HUES64 (cell line): ENCODE data around the gene CCDC60.

Experiments used
- H3K27ac ChIP-seq: 2 replicates; pipeline ENCODE4 v1.7.0; 2013; ENCODE audit warnings: low read depth, low read length, inconsistent platforms
- H3K27me3 ChIP-seq: 2 replicates; pipeline ENCODE4 v1.6.1; 2013; ENCODE audit warnings: mild to moderate bottlenecking, low read length; ENCODE audit not compliant: insufficient read depth
- H3K36me3 ChIP-seq: 2 replicates; pipeline ENCODE4 v1.6.1; 2013; ENCODE audit warnings: mild to moderate bottlenecking, low read length; ENCODE audit not compliant: insufficient read depth
- H3K4me1 ChIP-seq: 2 replicates; pipeline ENCODE4 v1.6.1; 2013; ENCODE audit warnings: mild to moderate bottlenecking, low read length, moderate library complexity; ENCODE audit not compliant: insufficient read depth
- H3K4me3 ChIP-seq: 2 replicates; pipeline ENCODE4 v1.5.1; 2013; ENCODE audit warnings: mild to moderate bottlenecking, low read length, moderate library complexity
- H3K9ac ChIP-seq: 2 replicates; pipeline ENCODE4 v1.6.1; 2013; ENCODE audit warnings: mild to moderate bottlenecking, low read depth, low read length
- H3K9me3 ChIP-seq: 2 replicates; pipeline ENCODE4 v1.6.1; 2013; ENCODE audit warnings: low read depth, low read length; ENCODE audit not compliant: insufficient read depth
- WGBS: fragments of 150-250, 120-280 bp; methylation state at CpG from one replicate; pipeline ENCODE4 v1.1.7; 2013; ENCODE audit warnings: missing lambda C conversion rate; 5-methylcytosine and 5-hydroxymethylcytosine counted together

The CCDC60 gene

GRCh38 chr12:119384340-119384739, 49.8 kb downstream of the CCDC60 start:
- no peak overlapping the region for H3K9ac ChIP-seq
- no peak overlapping the region for H3K27ac ChIP-seq
- H3K36me3 ChIP-seq, result no peaks in the 10 kb centered on the region
- H3K9me3 ChIP-seq, result peaks cover 2% of the 10 kb centered on the region; the same call in 1 of the 2 replicates
- H3K27me3 ChIP-seq, result no peaks in the 10 kb centered on the region
- WGBS, result 90% methylated on average over 5 of the region's 5 CpGs
- H3K4me1 ChIP-seq, result peaks cover 13% of the 10 kb centered on the region
- H3K4me3 ChIP-seq, result no peak overlapping the region

- H3K9ac ChIP-seq, result no peak overlapping the region
These were observed 51.1 kb downstream of the CCDC60 start for GRCh38 chr12:119385659-119386058.

GRCh38 chr12:119389687-119390086, 55.2 kb downstream of the CCDC60 start:
- peaks cover 32% of the 10 kb centered on the region for H3K4me1 ChIP-seq

More at GRCh38 chr12:119385659-119386058, 51.1 kb downstream of the CCDC60 start:
- 68% methylated on average over 3 of the region's 3 CpGs for WGBS
- Histone ChIP-seq H3K9me3 (no peaks in the 10 kb centered on the region), H3K4me1 (peaks cover 26% of the 10 kb centered on the region), H3K27me3 (no peaks in the 10 kb centered on the region), H3K4me3 (no peak overlapping the region), H3K36me3 (no peaks in the 10 kb centered on the region), H3K27ac (no peak overlapping the region)

GRCh38 chr12:119391673-119392072, 57.1 kb downstream of the CCDC60 start:
- Histone ChIP-seq H3K9me3 (no peaks in the 10 kb centered on the region; the same call in 1 of the 2 replicates), H3K27ac (no peak overlapping the region), H3K4me3 (no peak overlapping the region), H3K4me1 (peaks cover 29% of the 10 kb centered on the region), H3K27me3 (no peaks in the 10 kb centered on the region), H3K36me3 (no peaks in the 10 kb centered on the region), H3K9ac (no peak overlapping the region)
- WGBS, result 94% methylated on average over 5 of the region's 5 CpGs

More at GRCh38 chr12:119389687-119390086, 55.2 kb downstream of the CCDC60 start:
- no peak overlapping the region for H3K9ac ChIP-seq
- no peak overlapping the region for H3K4me3 ChIP-seq
- H3K36me3 ChIP-seq, result no peaks in the 10 kb centered on the region
- no peaks in the 10 kb centered on the region for H3K9me3 ChIP-seq
- no peak overlapping the region for H3K27ac ChIP-seq
- H3K27me3 ChIP-seq, result no peaks in the 10 kb centered on the region

GRCh38 chr12:119393677-119394076, 59.1 kb downstream of the CCDC60 start:
- 86% methylated on average over 4 of the region's 4 CpGs for WGBS
- no peaks in the 10 kb centered on the region for H3K27me3 ChIP-seq
- no peak overlapping the region for H3K27ac ChIP-seq
- H3K4me1 ChIP-seq, result peaks cover 20% of the 10 kb centered on the region
- peaks cover 7% of the 10 kb centered on the region for H3K9me3 ChIP-seq
- no peaks in the 10 kb centered on the region for H3K36me3 ChIP-seq
- H3K4me3 ChIP-seq, result no peak overlapping the region
- no peak overlapping the region for H3K9ac ChIP-seq

GRCh38 chr12:119397540-119397939, 63.0 kb downstream of the CCDC60 start:
- H3K36me3 ChIP-seq, result no peaks in the 10 kb centered on the region
- no peaks in the 10 kb centered on the region for H3K4me1 ChIP-seq
- peaks cover 18% of the 10 kb centered on the region for H3K9me3 ChIP-seq
- no peak overlapping the region for H3K4me3 ChIP-seq
- H3K9ac ChIP-seq, result no peak overlapping the region
- H3K27ac ChIP-seq, result no peak overlapping the region
- WGBS, result 99% methylated on average over 4 of the region's 10 CpGs
- H3K27me3 ChIP-seq, result no peaks in the 10 kb centered on the region

- no peaks in the 10 kb centered on the region for H3K27me3 ChIP-seq
- no peak overlapping the region for H3K9ac ChIP-seq
- no peak overlapping the region for H3K4me3 ChIP-seq
- peaks cover 18% of the 10 kb centered on the region for H3K9me3 ChIP-seq
- H3K27ac ChIP-seq, result no peak overlapping the region
- WGBS, result 96% methylated on average over 24 of the region's 24 CpGs
- no peaks in the 10 kb centered on the region for H3K4me1 ChIP-seq
- no peaks in the 10 kb centered on the region for H3K36me3 ChIP-seq
These were observed 63.7 kb downstream of the CCDC60 start for GRCh38 chr12:119398190-119398589.

GRCh38 chr12:119399301-119399700, 64.8 kb downstream of the CCDC60 start:
- no peaks in the 10 kb centered on the region for H3K4me1 ChIP-seq
- no peak overlapping the region for H3K9ac ChIP-seq
- no peaks in the 10 kb centered on the region for H3K36me3 ChIP-seq
- no peaks in the 10 kb centered on the region for H3K27me3 ChIP-seq
- H3K4me3 ChIP-seq, result no peak overlapping the region
- no peak overlapping the region for H3K27ac ChIP-seq
- 93% methylated on average over 4 of the region's 4 CpGs for WGBS
- peaks cover 18% of the 10 kb centered on the region for H3K9me3 ChIP-seq

- Histone ChIP-seq H3K9ac (no peak overlapping the region), H3K4me1 (no peaks in the 10 kb centered on the region), H3K4me3 (no peak overlapping the region), H3K27ac (no peak overlapping the region), H3K27me3 (no peaks in the 10 kb centered on the region), H3K36me3 (no peaks in the 10 kb centered on the region), H3K9me3 (no peaks in the 10 kb centered on the region)
- 77% methylated on average over 2 of the region's 2 CpGs for WGBS
These were observed 71.8 kb downstream of the CCDC60 start for GRCh38 chr12:119406308-119406707.

- Histone ChIP-seq H3K36me3 (no peaks in the 10 kb centered on the region), H3K27ac (no peak overlapping the region), H3K9ac (no peak overlapping the region), H3K27me3 (no peaks in the 10 kb centered on the region), H3K4me1 (peaks cover 3% of the 10 kb centered on the region; the same call in 1 of the 2 replicates), H3K4me3 (no peak overlapping the region), H3K9me3 (no peaks in the 10 kb centered on the region)
- 92% methylated on average over 4 of the region's 4 CpGs for WGBS
These were observed 72.3 kb downstream of the CCDC60 start for GRCh38 chr12:119406811-119407210.

GRCh38 chr12:119409043-119409442, 74.5 kb downstream of the CCDC60 start:
- no peaks in the 10 kb centered on the region for H3K9me3 ChIP-seq
- WGBS, result 98% methylated on average over 3 of the region's 4 CpGs
- H3K27me3 ChIP-seq, result no peaks in the 10 kb centered on the region; the same call in 1 of the 2 replicates
- peaks cover 3% of the 10 kb centered on the region; the same call in 1 of the 2 replicates for H3K4me1 ChIP-seq
- no peak overlapping the region for H3K27ac ChIP-seq
- H3K9ac ChIP-seq, result no peak overlapping the region
- H3K4me3 ChIP-seq, result no peak overlapping the region
- H3K36me3 ChIP-seq, result no peaks in the 10 kb centered on the region

- Histone ChIP-seq H3K4me1 (peaks cover 3% of the 10 kb centered on the region; the same call in 1 of the 2 replicates), H3K27me3 (no peaks in the 10 kb centered on the region; the same call in 1 of the 2 replicates), H3K36me3 (no peaks in the 10 kb centered on the region), H3K9me3 (no peaks in the 10 kb centered on the region), H3K4me3 (no peak overlapping the region), H3K27ac (no peak overlapping the region), H3K9ac (no peak overlapping the region)
- 87% methylated on average over 5 of the region's 5 CpGs for WGBS
These were observed 75.9 kb downstream of the CCDC60 start for GRCh38 chr12:119410396-119410795.
